Prostate gland (tissue), 2 donors: ENCODE measurements around the gene CAPN13. TPM values are rescaled to one million over a fixed set of nuclear protein-coding genes. Genes with fewer than 3 reads are reported as not detected.

ENCODE experiments used
- DNase-seq: peaks from one replicate; pipeline ENCODE4 v3.0.0-alpha.2; 2019; ENCODE audit warnings: low spot score
- H3K27ac ChIP-seq, 2 donors: fragments of 200-600 bp; sonication (generic); 2 replicates each; pipeline ENCODE4 v1.5.1; 2017 to 2019
- H3K27me3 ChIP-seq: fragments of 200-600 bp; sonication (generic); replicated peaks from 2 replicates; pipeline ENCODE4 v1.5.1; 2019; ENCODE audit not compliant: insufficient read depth
- H3K36me3 ChIP-seq, 2 donors: fragments of 200-600 bp; sonication (generic); 1 replicate in 1 of 2; 2 replicates in 1 of 2; pipeline versions ENCODE4 v1.5.1 to v1.8.1; 2017 to 2019
- H3K4me1 ChIP-seq: fragments of 200-600 bp; sonication (generic); replicated peaks from 2 replicates; pipeline ENCODE4 v1.5.1; 2019
- H3K4me3 ChIP-seq, 2 donors: fragments of 200-600 bp; sonication (generic); 2 replicates each; pipeline ENCODE4 v1.5.1; 2017 to 2019
- H3K9me3 ChIP-seq: fragments of 200-600 bp; sonication (generic); 2 replicates; pipeline ENCODE4 v1.5.1; 2017
- CTCF ChIP-seq, 4 experiments: fragments of 200-600 bp in 2 of 4; fragments of 450-650 bp in 2 of 4; sonication (generic) in 2 of 4; IDR thresholded peaks; 1 replicate in 3 of 4; 2 replicates in 1 of 4; pipeline ENCODE4 v1.5.1; 2016 to 2019; ENCODE audit warnings: antibody characterized with exemption in 4 of 4, mild to moderate bottlenecking in 2 of 4, moderate library complexity in 2 of 4
- POLR2A ChIP-seq: fragments of 450-650 bp; IDR thresholded peaks from one replicate; pipeline ENCODE4 v1.6.1; 2016; ENCODE audit warnings: antibody characterized with exemption, mild to moderate bottlenecking
- POLR2AphosphoS5 ChIP-seq: sonication (generic); formaldehyde crosslinking; IDR thresholded peaks from one replicate; pipeline ENCODE4 v1.6.1; 2017; ENCODE audit warnings: antibody characterized with exemption
- WGBS: methylation state at CpG from one replicate; pipeline ENCODE4 v1.1.5; 2018; 5-methylcytosine and 5-hydroxymethylcytosine counted together
- intact Hi-C: fragments of 100-400 bp; cut with DNase I; formaldehyde crosslinking; loops from one replicate; pipeline ENCODE4 v1.14.2; 2022
- total RNA-seq, 2 donors: library from RNA; depleted of rRNA; stranded (reverse); fragments of >200 nt; gene quantifications; one replicate each; pipeline ENCODE4 v1.1.0, GENCODE V29; 2016

Gene CAPN13
- total RNA-seq, 2 donors from 2014 or later: 2.0 to 5.7 TPM

DNA sequence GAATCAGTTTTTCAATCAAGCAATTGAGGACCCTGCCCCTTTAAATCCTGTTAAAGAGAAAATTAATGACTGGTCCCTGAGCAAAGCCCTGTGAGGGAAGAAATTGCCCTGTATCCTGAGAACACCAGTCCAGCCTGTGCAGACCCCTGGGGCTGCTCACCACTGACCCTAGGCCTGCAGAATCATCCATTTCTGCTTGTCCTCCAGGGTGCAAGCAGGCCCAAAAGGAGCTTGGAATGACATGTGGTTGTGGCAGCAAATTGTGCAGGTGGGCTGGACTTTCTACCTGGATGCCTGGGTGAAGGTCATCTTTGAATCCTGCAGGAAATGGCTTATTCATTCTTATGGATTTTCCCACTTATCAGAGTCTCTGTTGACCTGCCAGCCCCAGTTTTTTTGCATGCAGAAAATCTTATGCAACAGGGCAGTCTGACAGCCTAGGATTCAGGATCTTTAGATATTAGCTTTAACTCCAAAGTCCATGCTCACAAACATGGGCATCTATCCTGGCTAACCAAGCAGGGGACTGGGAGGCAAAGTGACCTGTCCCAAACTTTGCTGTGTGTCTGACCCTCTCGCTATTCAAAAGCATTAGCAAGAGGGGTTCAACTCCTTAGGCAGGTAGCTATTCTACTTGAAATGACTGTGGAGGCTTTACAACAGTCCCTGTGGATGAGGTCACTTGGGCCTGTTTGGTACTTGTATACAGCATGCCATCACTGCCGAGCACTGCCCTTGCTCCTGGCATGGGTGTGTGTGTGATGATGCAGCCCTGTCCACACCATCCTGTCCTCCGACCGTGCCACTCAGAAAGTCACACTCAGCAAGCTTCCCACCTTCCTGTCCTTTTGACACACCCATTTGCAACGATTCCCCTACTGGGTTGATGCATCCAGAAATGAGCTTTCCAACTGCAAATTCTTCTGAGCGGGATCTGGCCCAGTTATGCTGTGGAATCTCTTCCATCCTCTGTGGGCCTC, 85.3 kb downstream of the CAPN13 start:
- 83% methylated on average over 6 of the region's 6 CpGs for WGBS
- no peaks in the 10 kb centered on the region for H3K9me3 ChIP-seq
- no peaks in the 10 kb centered on the region for H3K27me3 ChIP-seq
- H3K4me3 ChIP-seq: no peak overlapping the region
- intact Hi-C loops: no loop called here
- no peak for DNase-seq
- H3K27ac ChIP-seq: no peak overlapping the region
- H3K36me3 ChIP-seq: no peaks in the 10 kb centered on the region
- TF ChIP-seq POLR2A: no peak
- TF ChIP-seq POLR2AphosphoS5: no peak
- no peak for TF ChIP-seq CTCF (IDR thresholded peaks at IDR 0.05)
- H3K4me1 ChIP-seq: no peaks in the 10 kb centered on the region

DNA sequence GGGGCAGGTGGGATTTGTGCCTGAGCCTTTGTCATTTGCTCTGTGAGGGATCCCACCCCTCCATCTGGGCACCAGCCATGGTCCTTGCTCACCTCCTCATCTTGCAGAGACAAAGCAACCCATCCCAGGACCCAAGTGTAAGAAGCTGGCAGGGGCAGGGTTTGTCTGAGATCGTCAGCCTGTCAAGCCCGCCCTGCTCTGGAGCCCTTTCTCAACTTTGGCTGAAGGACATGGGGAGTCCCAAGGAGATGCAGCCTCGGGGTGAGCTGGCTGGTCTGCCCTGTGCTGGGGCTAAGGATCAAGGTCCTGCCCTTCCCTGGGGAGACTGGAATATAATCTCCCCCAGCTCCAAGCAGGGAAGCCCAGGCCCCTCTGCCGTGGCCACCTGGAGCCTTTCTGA, 86.0 kb downstream of the CAPN13 start:
- no peak overlapping the region for H3K27ac ChIP-seq
- 84% methylated on average over 4 of the region's 4 CpGs for WGBS
- H3K4me1 ChIP-seq: no peaks in the 10 kb centered on the region
- no peak for DNase-seq
- no peaks in the 10 kb centered on the region for H3K9me3 ChIP-seq
- H3K36me3 ChIP-seq: no peaks in the 10 kb centered on the region
- intact Hi-C loops: no loop called here
- H3K27me3 ChIP-seq: no peaks in the 10 kb centered on the region
- H3K4me3 ChIP-seq: no peak overlapping the region
- TF ChIP-seq POLR2AphosphoS5: no peak

- 88% methylated on average over 1 of the region's 1 CpG for WGBS
- no peaks in the 10 kb centered on the region for H3K9me3 ChIP-seq
- no peaks in the 10 kb centered on the region for H3K36me3 ChIP-seq
- no peaks in the 10 kb centered on the region for H3K4me1 ChIP-seq
- no peak overlapping the region for H3K4me3 ChIP-seq
- H3K27me3 ChIP-seq: no peaks in the 10 kb centered on the region
- TF ChIP-seq POLR2AphosphoS5 (no peak), POLR2A (no peak), CTCF (IDR thresholded peaks at IDR 0.05) (no peak)
- H3K27ac ChIP-seq: no peak overlapping the region
- intact Hi-C loops: loop anchor here (10.0 kb wide), 1 partner anchor 1118 kb away; no protein-coding TSS in a partner anchor
- DNase-seq: no peak
Observed at GRCh38 chr2:30717081-30717650, 90.1 kb downstream of the CAPN13 start.

GRCh38 chr2:30716123-30716900, 90.9 kb downstream of the CAPN13 start:
- no peaks in the 10 kb centered on the region for H3K4me1 ChIP-seq
- intact Hi-C loops: loop anchor here (10.0 kb wide), 1 partner anchor 1118 kb away; no protein-coding TSS in a partner anchor
- H3K4me3 ChIP-seq: no peak overlapping the region
- DNase-seq: no peak
- WGBS: 93% methylated on average over 11 of the region's 11 CpGs
- H3K27ac ChIP-seq: no peak overlapping the region
- H3K27me3 ChIP-seq: no peaks in the 10 kb centered on the region
- no peaks in the 10 kb centered on the region for H3K9me3 ChIP-seq
- H3K36me3 ChIP-seq: no peaks in the 10 kb centered on the region
- TF ChIP-seq POLR2AphosphoS5 (no peak), POLR2A (no peak), CTCF (IDR thresholded peaks at IDR 0.05) (no peak)
